Neural cell (in vitro differentiated cells): ENCODE data around the gene SH3D19.

ENCODE experiments used
- CTCF ChIP-seq: fragments of 450-650 bp; IDR thresholded peaks from 2 replicates; pipeline ENCODE4 v1.5.1; 2014; ENCODE audit warnings: antibody characterized with exemption, mild to moderate bottlenecking, moderate library complexity; ENCODE audit not compliant: poor library complexity, severe bottlenecking
- EZH2 ChIP-seq: fragments of 200-600, 300-800 bp; shearing (Covaris generic), sonication (generic); IDR thresholded peaks from 2 replicates; pipeline ENCODE4 v1.6.1; 2014; ENCODE audit warnings: antibody characterized with exemption, low read length, borderline replicate concordance, mild to moderate bottlenecking; ENCODE audit not compliant: insufficient read depth, poor library complexity, severe bottlenecking
- POLR2AphosphoS5 ChIP-seq: IDR thresholded peaks from 2 replicates; pipeline ENCODE4 v1.6.1; 2012
- RAD21 ChIP-seq: fragments of 450-650 bp; conservative IDR thresholded peaks from 2 replicates; pipeline ENCODE4 v1.6.1; 2014; ENCODE audit warnings: antibody characterized with exemption, mild to moderate bottlenecking, moderate library complexity
- TF ChIP-seq, protein P1 (sequence below): IDR thresholded peaks from 2 replicates; pipeline ENCODE4 v1.6.1; 2012; ENCODE audit warnings: borderline replicate concordance

DNA sequence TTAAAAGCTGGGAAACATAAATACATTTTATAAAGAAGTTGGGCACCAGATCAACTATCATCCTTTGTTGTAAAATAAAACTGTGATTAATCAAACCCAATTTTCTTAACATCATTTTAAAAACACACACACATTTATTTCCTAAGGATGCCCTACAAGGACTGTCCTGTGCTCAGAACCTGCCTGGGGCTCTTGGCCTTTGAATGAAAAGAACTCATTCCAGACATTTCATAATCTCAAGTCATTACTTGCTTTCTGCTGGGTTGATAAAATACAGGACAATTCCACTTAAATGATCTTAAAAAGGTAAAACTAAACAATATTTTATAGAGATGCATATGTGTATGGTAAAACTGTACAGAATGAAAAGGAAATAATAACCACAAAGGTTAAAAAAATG is 2.8 kb downstream of the SH3D19 start:
- TF ChIP-seq, protein P1, sequence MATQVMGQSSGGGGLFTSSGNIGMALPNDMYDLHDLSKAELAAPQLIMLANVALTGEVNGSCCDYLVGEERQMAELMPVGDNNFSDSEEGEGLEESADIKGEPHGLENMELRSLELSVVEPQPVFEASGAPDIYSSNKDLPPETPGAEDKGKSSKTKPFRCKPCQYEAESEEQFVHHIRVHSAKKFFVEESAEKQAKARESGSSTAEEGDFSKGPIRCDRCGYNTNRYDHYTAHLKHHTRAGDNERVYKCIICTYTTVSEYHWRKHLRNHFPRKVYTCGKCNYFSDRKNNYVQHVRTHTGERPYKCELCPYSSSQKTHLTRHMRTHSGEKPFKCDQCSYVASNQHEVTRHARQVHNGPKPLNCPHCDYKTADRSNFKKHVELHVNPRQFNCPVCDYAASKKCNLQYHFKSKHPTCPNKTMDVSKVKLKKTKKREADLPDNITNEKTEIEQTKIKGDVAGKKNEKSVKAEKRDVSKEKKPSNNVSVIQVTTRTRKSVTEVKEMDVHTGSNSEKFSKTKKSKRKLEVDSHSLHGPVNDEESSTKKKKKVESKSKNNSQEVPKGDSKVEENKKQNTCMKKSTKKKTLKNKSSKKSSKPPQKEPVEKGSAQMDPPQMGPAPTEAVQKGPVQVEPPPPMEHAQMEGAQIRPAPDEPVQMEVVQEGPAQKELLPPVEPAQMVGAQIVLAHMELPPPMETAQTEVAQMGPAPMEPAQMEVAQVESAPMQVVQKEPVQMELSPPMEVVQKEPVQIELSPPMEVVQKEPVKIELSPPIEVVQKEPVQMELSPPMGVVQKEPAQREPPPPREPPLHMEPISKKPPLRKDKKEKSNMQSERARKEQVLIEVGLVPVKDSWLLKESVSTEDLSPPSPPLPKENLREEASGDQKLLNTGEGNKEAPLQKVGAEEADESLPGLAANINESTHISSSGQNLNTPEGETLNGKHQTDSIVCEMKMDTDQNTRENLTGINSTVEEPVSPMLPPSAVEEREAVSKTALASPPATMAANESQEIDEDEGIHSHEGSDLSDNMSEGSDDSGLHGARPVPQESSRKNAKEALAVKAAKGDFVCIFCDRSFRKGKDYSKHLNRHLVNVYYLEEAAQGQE, result no peak
- TF ChIP-seq CTCF (no peak), EZH2 (no peak), POLR2AphosphoS5 (no peak), RAD21 (no peak)
